ELF-1 (cell line): ENCODE measurements around the gene CCDC73.

ENCODE experiments used
- DNase-seq: peaks from one replicate; pipeline ENCODE4 v3.0.0-alpha.2; 2016; ENCODE audit warnings: low read depth, low spot score

CCDC73 gene

DNA sequence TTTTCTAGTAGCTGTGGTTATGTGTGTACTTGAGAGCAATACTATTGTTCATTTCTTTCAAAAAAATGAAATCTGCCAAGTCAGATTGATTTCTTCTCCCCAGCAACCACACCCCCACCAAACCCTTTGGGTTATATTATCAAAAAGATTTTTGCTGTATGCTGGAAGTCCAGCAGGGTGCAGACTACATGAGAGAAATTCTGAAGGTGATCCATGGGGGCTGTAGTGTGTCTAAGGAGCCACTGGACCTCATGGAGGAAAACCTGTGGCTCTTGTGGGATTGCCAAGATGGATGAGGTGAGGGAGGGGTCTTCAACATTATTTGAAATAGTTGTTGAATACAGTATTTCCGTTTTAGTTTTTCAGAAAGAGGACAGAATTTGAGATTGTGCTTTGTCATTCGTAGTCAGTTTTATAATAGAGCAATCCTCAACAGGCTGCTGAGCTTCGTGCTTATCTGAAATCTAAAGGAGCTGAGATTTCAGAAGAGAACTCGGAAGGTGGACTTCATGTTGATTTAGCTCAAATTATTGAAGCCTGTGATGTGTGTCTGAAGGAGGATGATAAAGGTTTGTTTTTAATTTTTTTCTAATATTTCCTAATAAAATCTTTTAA lies 207.8 kb downstream of the CCDC73 start:
- no peak for DNase-seq

GRCh38 chr11:32584921-32585320 lies 209.5 kb downstream of the CCDC73 start:
- no peak for DNase-seq

GRCh38 chr11:32583459-32584271 lies 210.8 kb downstream of the CCDC73 start, which contains the start of gene EIF3M:
Gene EIF3M, plus strand, starts transcription at chr11:32583831. Its CDS starts 57 bp downstream, at chr11:32583888.
- DNase-seq = peak; percentile 98

DNA sequence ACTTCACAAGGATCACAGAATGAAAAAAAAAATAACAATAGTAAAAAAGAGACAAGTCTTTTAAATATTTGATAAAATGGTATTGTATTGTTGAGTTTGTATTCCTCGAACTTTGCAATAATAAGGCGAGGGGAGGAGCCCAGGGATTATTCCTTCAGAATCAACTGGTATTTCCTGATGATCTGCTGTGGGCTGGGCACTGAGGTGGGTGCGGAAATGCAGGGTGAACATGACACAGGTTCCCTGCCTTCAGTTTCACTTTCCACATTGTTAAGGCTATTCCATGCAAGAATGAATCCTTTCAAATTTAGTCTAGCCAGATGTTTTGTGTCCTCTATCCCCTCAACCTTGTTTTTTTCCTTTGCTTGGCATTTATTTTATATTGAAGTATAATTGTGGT lies 212.9 kb downstream of the CCDC73 start:
- no peak for DNase-seq

DNA sequence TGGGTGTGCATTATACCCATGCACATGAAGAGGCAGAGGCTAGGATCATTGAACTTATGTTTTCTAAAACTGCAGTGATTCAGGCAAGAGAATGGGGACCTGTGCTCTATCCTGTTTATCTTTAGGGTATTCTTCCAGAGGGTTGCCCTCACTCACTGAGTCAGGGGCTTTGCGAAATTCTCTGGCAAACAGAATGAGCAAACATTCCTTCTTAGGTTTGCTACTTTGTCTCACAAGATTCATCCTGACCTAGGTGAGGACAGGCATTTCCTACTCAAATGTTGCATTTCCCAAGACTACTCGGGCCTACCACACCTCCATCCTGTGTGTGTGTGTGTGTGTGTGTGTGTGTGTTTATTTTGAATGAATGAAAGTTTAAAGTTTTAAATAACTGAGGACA lies 213.5 kb downstream of the CCDC73 start:
- no peak for DNase-seq

- DNase-seq = no peak
These were observed 218.0 kb downstream of the CCDC73 start for GRCh38 chr11:32576456-32576855.

- peak; percentile 21 for DNase-seq
These were observed 219.4 kb downstream of the CCDC73 start for GRCh38 chr11:32575070-32575469.

DNA sequence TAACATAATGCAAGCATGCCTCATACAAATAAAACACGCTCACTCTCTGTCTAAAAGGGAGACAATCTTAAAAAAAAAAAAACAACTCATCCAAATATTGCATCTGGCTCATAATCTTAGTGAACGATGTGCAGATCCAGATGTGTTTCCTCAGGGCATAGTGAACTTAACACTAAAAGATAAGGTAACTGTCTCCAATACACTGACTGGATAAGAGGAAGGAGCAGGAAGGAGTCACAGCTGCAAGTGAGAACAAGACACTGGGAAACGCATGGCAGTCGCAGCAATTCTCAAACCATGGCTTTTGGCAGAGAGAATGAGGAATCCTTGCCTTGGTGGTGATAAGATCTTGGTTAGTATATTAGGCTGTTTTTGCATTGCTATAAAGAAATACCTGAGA lies 220.0 kb downstream of the CCDC73 start:
- no peak for DNase-seq

GRCh38 chr11:32573228-32573627 lies 221.2 kb downstream of the CCDC73 start:
- no peak for DNase-seq

DNA sequence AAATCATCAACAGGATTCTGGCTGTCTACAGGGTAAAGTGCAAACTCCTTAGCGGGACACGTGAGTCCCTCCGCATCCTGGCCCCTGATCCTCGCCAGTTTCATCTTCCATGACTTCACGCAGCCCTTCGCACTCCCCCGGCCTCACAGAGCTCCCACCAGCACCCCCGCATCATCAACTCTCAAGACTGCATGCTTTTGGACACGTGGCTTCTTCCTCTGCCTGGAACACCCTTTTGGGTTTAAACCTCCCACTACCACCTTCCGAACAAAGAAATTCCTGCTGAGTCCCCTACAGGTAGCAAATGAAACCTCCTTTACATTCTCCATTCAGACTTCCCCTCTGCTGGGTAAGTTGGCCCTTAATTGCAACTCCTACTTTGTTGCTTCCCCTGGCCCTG lies 223.4 kb downstream of the CCDC73 start:
- peak; percentile 44 for DNase-seq

GRCh38 chr11:32569313-32569881 lies 225.1 kb downstream of the CCDC73 start:
- no peak for DNase-seq

DNA sequence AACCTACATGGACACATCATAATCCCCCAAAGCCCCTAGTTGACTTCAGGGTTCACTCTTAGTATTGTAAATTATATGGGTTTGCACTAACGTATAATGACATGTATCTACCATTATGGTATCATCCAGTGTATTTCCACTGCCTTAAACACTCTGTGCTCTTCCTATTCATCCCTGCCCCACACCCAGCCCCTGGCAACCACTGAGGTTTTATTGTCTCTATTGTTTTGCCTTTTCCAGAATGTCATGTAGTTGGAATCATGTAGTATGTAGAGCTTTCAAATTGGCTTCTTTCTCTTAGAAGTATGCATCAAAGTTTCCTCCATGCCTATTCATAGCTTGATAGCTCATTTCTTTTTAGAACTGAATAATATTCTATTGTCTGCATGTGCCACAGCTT lies 227.3 kb downstream of the CCDC73 start:
- no peak for DNase-seq

DNA sequence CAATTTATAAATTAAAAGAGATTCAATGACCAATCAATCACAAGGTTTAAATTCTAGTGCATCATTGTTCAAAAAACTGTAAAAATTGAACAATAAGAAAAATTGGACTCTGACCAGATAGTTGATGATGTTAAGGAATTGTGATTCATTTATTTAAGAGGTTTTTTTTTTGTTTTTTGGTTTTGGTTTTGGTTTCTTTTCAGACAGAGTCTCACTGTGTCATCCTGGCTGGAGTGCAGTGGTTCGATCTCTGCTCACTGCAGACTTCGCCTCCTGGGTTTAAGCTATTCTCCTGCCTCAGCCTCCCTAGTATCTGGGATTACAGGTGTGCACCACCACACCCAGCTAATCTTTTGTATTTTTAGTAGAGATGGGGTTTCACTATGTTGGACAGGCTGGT lies 227.9 kb downstream of the CCDC73 start:
- no peak for DNase-seq

DNA sequence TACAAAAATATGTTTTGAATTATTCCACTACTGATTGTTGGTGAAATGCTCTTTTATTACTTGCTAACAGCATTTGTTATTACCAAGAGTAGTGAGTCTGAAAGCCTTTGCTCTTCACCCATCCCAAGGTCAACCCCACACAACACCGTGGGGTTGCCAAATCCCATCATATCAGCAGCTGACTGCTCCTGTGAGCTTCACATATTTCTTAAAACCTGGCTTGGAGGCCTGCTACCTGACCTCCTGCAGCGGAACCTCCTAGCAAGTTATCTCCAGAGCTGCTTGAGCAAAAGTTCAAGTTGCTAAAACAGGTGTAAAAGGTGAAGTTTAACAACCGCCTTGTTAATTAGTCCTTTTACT lies 230.9 kb downstream of the CCDC73 start:
- no peak for DNase-seq

DNA sequence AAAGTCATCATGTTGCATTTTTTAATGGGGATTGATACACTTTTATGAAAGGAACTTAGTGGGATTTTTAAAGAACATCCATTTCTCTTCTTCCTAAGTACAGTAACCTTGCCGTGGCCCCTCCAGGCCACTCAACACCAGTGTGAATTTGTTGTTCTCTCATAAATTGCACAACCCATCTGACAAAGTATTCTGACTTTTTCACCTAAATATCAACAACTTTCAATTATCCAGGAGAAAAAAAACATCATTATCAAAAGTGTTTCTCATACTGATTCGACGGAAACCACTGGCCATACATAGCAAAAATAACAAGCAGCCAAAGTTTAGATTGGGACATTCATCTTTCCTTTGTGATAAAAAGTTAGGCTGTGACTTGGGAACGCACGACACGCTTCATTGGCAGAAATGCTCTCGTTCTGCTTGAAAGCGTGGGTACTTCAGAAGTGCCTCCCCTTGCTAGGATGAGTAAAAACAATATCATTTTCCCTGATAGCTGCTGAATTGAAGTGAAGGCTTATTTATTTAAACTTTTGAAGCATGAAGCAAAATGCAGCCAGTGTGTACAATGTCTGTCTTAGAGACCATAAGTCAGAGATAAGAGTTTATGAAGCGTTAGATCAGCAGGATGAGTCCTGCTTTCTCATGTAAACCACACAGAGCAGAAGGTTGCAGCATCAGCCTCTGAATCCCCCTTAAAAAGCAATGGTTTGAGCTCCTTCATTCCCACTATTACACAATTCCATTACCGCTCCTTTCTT lies 231.4 kb downstream of the CCDC73 start:
- DNase-seq = no peak

GRCh38 chr11:32561835-32562234 lies 232.6 kb downstream of the CCDC73 start:
- DNase-seq = peak; percentile 6

GRCh38 chr11:32555895-32556294 lies 238.6 kb downstream of the CCDC73 start:
- no peak for DNase-seq

GRCh38 chr11:32555091-32555490 lies 239.4 kb downstream of the CCDC73 start:
- DNase-seq = no peak
